ENCODE measurements around the gene DKC1. TPM values are rescaled to one million over a fixed set of nuclear protein-coding genes. Genes with fewer than 3 reads are reported as not detected.
"Not testable (repeated sequence)": the region's sequence is repeated elsewhere in the genome, so short reads cannot be mapped to it uniquely, and the experiment has no call there.

Gene DKC1
- total RNA-seq, 1 donor from 2014 or later, result 21.2 TPM

DNA sequence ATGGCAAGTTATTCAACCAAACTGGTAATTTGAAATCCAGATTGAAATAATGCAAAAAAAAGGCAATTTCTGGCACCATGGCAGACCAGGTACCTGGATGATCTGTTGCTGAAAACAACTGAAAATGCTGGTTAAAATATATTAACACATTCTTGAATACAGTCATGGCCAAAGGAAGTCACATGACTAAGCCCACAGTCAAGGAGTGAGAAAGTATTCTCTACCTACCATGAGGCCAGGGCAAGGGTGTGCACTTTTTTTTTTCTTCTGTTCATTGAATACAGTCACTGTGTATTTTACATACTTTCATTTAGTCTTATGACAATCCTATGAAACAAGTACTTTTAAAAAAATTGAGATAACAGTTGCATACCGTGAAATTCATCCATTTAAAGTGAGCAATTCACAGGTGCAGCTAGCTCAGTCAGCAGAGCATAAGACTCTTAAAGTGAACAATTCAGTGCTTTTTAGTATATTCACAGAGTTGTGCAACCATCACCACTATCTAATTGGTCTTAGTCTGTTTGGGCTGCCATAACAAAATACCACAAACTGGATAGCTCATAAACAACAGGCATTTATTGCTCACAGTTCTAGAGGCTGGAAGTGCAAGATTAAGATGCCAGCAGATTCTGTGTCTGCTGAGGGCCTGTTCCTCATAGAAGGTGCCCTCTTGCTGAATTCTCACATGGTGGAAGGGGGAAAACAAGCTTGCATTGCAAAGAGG lies 47.4 kb downstream of the DKC1 start:
- DNase-seq (no peak), ATAC-seq (ENCODE audit: poor library complexity) (no peak)

DNA sequence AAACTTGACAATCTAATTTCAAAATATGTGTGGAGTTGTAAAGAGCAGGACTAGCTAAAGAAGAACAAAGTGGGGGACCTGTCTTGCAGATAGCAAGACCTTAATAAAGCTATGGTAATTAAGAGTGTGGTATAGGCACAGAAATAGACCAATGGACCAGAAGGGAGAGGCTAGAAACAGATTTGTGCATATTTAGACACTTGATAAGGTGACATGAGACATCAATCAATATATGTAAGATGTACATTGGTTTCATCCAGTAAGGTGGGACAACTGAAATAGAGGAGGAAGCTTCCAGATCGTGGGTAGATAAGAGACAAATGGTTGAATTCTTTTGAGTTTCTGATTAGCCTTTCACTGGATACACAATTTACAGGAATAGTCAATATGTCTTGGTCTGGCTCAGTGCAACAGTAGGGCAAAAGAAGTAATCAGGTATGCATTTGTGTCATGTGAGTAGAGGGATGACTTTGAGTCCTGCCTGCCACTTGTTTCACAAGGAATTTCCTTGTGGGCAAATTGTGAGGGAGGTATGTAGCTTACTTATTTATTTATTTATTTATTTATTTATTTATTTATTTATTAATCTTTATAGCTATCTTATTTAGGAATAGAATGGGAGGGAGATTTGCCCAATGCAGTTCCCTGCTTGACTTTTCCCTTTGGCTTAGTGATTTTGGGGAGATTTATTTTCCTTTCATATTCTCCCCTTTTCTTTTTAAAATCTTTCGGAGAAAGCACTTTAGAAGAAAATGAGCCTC lies 49.9 kb downstream of the DKC1 start:
- ATAC-seq (ENCODE audit: poor library complexity), result no peak
- DNase-seq, result no peak
- intact Hi-C loops (cut with DNase I), result no loop called here

More for the DNA sequence above, 47.4 kb downstream of the DKC1 start:
- intact Hi-C loops (cut with DNase I), result no loop called here

DNA sequence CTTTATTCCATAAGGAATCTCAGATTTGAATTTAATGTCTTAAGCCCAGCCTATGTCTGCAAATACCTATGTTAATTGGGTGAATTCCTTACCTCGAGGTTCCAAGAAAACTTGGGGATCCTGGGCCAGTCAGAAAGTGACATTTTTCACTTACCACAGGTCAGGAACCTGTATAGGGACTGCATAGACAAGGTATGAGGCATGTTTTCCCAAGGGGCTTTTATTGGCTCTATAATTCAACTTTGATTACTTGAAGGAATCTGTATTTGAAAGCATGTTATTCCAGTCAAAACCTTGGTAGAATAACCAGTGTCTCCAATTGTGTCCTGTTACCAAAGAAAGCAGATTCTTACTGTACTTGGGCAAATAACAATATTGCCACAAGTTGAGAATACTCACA lies 51.1 kb downstream of the DKC1 start:
- DNase-seq (no peak), ATAC-seq (ENCODE audit: poor library complexity) (no peak)
- intact Hi-C loops (cut with DNase I), result no loop called here

DNA sequence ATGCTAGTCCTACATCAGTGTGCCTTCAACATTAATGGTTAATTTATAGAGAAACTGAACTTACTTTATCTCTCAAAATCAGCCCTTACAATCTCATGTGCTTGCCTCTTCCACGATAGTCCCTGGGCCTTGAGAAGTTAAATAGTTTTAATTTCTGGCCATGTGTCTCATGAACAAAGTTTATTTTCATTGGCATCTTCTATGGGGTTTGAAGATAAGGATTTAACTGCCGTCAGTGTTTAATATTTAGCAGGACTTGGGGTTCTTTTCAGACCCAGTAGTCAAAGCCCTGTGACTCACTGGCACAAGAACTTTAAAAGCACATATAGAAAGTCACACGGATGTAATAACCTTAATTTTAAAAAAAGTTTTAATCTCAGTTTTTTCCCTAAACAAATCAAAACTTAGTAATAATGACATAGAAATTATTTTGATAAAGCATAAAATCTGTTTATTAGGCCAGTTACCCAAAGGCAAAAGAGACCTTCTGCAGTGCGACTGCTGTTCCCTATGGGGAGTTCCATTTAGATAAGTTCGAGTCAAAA lies 52.7 kb downstream of the DKC1 start:
- DNase-seq, result no peak
- intact Hi-C loops (cut with DNase I), result no loop called here

DNA sequence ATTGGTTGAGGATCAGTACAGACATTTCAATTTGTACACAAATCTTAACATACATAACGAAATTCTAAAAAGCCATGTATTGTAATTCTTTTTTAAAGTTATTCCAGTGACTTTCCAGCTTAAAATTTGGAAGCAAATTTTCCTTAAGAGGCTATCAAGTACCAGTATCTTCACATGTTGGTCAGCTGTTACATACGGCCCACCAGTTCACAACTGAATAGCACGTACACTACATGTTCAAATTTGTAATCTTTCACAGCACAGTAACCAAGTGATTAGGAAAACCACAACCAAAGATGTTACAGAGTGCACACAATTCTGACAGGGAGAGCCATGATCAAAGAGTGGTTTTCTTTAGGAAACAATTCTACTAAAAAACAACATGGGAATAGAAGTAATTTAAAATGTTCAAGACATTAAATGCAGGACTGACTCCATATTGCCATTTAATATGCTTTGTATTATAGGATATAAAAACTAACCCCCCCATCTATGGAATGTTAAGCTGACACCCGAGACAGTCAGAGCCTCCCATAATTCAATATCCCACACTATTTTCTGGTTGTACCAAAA lies 53.7 kb downstream of the DKC1 start:
- intact Hi-C loops (cut with DNase I); ATAC-seq (ENCODE audit: poor library complexity); DNase-seq: not testable (repeated sequence)

More for the DNA sequence above, 52.7 kb downstream of the DKC1 start:
- no peak for ATAC-seq (ENCODE audit: poor library complexity)

DNA sequence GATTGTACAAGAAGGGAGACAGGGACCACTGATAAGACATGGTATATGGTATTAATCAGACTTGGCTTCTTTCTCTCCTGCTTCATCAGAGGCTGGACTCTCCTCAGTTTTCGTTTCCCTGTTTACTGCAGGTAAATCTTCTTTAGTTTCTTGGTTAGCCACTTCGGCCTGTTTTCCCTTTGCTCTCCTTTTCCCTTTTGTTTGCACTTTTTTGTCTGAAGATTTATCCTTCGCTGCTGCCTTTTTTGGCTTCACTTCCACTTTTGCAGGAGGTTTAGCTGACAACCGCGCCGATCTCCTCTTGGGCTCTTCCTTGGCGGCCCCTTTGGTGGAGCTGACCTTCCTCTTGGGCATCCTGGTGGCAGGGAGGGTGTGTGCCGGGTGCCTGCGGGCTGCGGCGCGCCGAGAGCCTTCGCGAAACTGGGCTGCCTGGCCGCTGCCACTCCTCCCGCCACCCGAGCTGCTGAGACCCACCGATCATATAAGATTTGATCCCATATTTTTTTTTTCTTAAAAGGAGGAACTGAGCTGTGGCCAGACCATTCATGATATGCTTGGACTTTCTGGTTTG lies 54.5 kb downstream of the DKC1 start:
- ATAC-seq (ENCODE audit: poor library complexity); DNase-seq; intact Hi-C loops (cut with DNase I): not testable (repeated sequence)

DNA sequence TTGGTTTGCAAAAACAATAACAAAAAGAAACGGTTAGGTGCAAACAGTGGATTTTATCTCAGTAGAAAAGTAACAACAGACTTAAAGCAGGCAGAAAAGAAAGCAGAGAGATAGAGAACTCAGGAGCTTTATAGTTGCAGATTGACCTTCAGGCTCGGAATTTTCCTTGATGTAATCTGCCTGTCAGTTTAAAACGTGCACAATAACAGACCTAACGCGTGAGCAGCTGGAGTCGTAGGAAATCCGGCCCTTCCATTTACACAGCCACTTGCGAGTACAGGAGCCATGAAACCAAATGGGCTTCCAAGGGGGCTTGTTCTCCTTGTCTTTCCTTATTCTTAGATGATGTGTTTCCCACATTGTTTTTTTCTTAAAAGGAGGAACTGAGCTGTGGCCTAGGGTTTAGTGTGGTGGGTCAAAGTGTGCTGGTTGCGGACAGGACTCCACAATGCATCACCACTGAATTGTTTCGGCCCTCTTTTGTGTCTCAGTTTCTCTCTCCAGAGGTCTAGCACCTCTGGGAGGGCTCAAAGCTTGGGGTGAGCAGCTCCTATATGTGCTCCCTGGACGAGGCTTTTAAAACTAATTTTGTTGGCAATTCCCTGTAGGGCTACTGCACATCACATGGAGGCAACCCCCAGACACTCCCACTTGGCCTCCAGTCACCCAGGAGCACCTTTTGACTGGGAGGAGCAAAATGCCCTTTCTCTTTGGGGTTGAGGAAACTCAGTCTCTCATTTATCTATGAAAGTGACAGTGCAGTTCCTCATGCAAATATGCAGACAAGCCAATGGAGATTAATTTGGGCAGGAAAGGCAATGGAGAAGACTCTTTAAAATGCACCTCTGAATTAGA lies 56.5 kb downstream of the DKC1 start:
- intact Hi-C loops (cut with DNase I), result no loop called here
- no peak for DNase-seq
- no peak for ATAC-seq (ENCODE audit: poor library complexity)

DNA sequence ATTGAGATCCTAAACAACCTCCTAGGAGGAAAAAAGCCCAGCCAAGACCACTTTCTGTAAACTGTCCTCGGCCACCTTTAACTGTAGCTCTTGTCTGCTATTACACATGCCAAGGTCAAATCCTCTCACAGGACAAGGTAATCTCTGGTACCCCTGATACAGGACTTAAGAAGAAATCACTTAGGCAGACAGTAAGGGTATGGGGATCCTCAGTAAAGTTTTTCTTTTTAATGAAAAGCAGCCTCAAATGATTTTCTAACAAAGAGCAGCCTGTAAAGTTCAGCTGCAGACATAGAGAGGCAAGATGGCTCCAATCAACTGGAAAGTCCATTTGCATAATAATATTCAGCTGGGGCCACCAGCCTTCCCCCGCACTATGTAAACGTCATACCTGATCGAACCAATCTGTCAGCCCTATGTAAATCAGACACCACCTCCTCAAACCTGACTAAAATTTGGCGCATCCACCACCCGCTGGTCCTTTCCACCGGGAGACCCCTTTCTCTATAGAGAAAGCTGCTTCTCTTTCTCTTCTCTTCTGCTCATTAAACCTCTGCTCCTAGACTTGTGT lies 57.2 kb downstream of the DKC1 start:
- intact Hi-C loops (cut with DNase I), result no loop called here
- DNase-seq (no peak), ATAC-seq (ENCODE audit: poor library complexity) (no peak)

DNA sequence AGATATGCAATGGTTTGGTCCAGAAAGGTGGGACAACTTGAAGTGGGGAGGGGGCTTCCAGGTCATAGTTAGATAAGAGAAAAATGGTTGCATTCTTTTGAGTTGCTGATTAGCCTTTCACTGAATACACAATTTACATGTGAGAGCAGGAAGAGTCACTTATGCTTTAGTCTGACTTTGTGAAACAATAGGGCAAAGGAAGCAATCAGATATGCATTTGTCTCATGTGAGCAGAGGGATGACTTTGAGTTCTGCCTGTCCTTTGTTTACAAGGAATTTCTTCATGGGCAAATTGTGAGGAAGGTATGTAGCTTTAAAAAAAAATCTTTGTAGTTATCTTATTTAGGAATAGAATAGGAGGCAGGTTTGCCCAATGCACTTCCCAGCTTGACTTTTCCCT lies 58.9 kb downstream of the DKC1 start:
- intact Hi-C loops (cut with DNase I), result no loop called here
- DNase-seq (no peak), ATAC-seq (ENCODE audit: poor library complexity) (no peak)

DNA sequence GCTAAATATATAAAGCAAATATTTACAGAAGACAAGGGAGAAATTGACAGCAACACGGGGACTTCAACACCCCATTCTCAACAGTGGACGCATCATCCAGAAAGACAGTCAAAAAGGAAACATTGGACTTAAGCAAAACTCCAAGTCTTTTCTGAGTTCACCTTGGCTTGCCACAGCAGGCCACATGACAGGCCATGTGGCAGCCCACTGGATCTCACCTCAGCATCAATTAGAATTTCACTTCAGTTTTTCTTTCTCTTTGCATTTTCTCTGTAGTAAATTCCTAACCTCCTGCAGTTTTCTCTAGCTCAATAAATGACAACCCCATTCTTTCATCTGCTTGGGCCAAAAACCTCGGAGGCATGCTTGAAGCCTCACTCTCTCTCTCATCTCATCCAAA lies 59.4 kb downstream of the DKC1 start:
- ATAC-seq (ENCODE audit: poor library complexity), result no peak
- intact Hi-C loops (cut with DNase I), result no loop called here
- DNase-seq, result no peak

DNA sequence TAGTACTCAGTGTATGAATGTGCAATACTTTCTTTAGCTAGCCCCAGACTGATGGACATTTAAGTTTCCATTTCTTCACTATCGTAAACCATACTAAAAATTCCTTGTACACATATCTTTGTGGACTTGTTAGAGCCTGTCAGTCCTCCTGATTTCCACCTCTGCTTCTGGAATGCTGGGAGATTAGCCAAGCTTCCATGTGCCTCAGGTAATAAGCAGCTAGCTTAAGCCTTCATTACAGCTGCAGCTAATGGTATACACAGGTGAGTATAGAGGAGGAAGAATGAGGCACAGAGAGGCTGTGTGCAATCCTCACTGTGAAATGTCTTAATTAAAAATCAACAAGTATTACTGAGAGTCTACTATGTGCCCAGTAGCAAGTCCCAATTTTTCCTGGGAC lies 62.0 kb downstream of the DKC1 start:
- DNase-seq (no peak), ATAC-seq (ENCODE audit: poor library complexity) (no peak)
- intact Hi-C loops (cut with DNase I), result no loop called here

DNA sequence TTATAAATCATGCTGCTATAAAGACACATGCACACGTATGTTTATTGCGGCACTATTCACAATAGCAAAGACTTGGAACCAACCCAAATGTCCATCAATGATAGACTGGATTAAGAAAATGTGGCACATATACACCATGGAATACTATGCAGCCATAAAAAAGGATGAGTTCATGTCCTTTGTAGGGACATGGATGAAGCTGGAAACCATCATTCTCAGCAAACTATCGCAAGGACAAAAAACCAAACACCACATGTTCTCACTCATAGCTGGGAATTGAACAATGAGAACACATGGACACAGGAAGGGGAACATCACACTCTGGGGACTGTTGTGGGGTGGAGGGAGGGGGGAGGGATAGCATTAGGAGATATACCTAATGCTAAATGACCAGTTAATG lies 62.9 kb downstream of the DKC1 start:
- DNase-seq; ATAC-seq (ENCODE audit: poor library complexity); intact Hi-C loops (cut with DNase I): not testable (repeated sequence)

Other genes with a start within 250 kb of the DKC1 start
- 51.3 TPM for gene FAM3A, start 246.6 kb upstream of the DKC1 start, total RNA-seq
- gene G6PD, start 216.0 kb upstream of the DKC1 start, total RNA-seq, result 9.3 TPM
- gene IKBKG, start 215.2 kb upstream of the DKC1 start, total RNA-seq, result 15.6 TPM
- gene CTAG1A, start 177.7 kb upstream of the DKC1 start, total RNA-seq, result not detected
- gene CTAG1B, start 143.6 kb upstream of the DKC1 start, total RNA-seq, result not detected
- not detected for gene CTAG2, start 109.3 kb upstream of the DKC1 start, total RNA-seq
- gene GAB3, start 11.8 kb upstream of the DKC1 start, total RNA-seq, result 11.9 TPM
- gene MPP1, start 42.6 kb downstream of the DKC1 start, total RNA-seq, result 37.7 TPM
- not detected for gene SMIM9, start 71.8 kb downstream of the DKC1 start, total RNA-seq
- gene F8A1, start 123.5 kb downstream of the DKC1 start, total RNA-seq, result 29.6 TPM